OCI-M2 (cell line): ENCODE results near the gene CALHM1.
"Not testable (repeated sequence)": the region's sequence is repeated elsewhere in the genome, so short reads cannot be mapped to it uniquely, and the experiment has no call there.

Source experiments
- DNase-seq: peaks from one replicate; lab custom pipeline; 2025; ENCODE audit not compliant: unreplicated experiment; lab: John Stamatoyannopoulos, UW

Gene CALHM1

DNA sequence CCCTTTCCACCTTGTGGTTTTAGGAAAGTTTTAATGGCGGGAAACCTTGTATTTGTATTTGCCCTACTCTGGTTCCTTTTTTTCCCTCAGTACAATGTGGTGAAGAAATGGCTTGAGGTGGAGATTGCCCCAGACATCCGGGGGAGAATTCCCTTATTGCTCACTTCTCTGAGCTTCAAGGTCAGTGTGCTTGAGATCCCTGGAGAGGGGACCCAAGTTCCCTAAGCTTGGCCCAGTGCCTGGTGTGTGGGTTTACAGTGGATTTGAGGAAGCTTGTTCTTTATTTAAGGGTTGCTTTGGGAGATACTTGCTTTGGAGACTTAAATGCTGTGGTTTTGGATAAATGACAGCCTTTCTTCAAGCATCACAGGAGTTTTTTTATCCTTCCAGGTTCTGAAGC lies 24.8 kb downstream of the CALHM1 start:
- DNase-seq, result no peak

DNA sequence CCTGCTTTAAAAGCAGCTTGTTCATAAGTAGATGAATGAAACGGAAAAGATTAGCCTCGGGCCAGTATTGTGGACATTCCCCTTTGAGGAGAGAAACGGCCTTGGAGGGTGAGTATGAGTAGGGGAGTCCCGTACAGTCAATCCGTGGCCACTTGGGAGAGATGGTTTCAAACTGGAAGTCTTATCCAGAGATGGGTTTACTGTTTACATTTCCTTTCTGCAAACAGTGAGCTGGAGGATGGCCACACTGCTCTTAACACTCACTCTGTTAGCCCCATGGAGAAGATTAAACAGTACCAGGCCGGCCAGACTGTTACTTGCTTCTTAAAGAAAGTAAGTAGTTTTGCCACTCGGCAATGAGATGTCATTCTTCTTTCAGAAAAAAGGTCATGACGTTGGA lies 26.8 kb downstream of the CALHM1 start:
- DNase-seq, result no peak

DNA sequence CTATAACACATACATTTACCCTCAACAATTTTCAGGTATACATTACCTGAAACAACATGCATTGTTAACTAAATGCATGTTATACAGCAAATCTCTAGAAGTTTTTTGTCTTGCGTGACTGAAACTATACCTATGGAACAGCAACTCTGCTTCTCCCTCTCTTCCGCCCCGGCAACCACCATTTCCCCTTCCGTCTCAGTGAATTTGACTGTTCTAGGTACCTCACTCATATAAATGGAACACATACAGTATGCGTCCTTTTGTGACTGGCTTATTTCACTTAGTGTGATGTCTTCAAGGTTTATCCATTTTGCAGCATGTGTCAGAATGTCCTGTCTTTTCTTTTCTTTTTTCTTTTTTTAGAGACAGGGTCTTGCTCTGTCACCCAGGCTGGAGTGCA lies 29.1 kb downstream of the CALHM1 start:
- no peak for DNase-seq

DNA sequence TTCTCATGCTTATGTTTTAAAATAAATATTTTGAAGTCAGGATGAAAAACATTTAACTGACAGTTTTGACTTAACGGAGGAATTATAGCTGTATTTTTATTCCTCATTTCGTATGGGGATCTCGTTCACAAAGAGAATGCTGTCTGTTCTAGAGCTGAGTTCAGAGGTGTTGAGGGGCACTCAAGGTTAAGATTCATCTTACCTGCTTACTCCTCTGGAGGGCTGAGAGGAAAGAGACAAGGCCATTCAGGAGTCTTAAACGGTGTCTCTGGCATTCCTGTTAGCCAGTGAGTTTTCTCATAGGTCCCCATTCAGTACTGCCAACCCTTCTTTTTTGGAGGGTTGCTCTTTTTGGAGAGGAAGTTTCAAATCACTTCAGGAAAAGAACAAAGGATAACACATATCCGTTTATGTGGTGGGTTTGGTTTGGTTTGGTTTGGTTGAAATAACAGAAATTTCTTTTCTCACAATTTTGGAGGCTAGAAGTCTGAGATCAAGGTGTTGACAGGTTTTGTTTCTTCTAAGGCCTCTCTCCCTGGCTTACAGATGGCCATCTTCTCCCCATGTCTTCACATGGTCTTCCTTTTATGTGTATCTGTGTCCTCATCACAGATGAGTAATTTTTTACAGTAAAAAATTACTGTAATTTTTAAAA lies 29.6 kb downstream of the CALHM1 start:
- no peak for DNase-seq

DNA sequence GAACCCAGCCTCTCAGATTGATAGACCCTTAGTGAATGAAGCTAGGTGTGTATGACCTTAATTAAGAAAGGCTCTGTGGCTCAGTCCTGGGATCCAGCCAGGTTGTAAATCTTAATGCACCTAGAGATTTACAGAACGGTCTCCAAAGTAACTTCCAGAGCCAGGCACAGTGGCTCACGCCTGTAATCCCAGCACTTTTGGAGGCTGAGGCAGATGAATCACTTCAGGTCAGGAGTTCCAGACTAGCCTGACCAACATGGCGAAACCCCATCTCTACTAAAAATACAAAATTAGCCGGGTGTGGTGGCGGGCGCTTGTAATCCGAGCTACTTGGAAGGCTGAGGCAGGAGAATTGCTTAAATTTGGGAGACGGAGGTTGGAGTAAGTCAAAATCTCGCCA lies 30.8 kb downstream of the CALHM1 start:
- DNase-seq, result no peak

DNA sequence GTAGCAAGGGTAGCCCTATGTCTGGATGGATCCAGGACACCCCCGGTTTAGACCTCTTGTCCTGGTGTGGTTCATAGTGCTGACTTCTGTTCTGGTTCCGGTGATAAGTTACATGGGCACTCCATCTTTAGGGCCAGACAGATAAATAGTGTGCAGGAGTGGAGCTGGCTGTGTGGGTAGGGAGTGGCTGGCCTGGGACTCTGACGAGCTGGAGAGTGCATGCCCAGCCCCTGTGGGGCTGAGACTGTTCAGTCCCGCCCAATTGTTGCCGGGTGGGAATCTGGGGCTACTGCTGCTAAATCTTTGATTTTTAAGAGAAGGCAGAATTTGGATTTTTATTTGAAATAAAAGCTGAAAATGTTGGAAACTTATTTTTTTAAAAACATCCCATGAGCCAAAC lies 35.0 kb downstream of the CALHM1 start:
- DNase-seq, result no peak

DNA sequence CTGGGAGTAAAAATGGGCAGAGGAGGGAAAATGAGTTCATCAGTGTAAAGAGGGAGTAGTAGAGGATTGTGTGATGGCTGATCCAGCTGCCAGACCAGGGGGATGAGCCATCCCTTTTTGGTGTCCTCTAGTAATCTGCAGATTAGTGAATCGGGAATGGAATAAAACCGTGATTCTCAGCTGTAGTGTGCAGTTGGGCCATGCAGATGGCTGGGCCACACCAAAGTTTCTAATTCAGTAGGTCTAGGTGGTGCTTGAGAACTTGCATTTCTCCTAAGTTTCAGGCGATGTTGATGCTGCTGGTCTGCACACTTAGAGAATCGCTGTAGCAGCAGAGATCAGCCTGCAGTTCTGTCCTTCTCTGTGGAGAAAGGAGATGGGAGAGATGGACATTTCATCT lies 39.6 kb downstream of the CALHM1 start:
- no peak for DNase-seq

DNA sequence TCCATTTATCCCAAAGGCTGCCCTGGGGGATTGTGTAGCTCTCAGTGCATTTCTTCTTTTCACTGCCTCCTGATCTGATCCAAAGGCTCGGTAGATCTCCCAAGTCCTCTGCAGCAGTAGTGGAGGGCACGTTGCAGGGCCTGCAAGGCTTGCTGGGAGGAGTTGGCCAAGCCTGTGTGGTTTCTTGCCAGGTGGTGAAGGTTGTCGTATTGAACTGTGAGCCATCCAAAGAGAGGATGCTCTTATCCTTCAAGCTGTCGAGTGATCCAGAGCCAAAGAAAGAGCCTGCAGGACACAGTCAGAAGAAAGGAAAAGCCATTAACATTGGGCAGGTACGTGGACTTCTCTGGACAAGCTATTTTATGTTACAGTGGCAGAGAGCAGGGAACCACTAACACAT lies 41.1 kb downstream of the CALHM1 start:
- no peak for DNase-seq

DNA sequence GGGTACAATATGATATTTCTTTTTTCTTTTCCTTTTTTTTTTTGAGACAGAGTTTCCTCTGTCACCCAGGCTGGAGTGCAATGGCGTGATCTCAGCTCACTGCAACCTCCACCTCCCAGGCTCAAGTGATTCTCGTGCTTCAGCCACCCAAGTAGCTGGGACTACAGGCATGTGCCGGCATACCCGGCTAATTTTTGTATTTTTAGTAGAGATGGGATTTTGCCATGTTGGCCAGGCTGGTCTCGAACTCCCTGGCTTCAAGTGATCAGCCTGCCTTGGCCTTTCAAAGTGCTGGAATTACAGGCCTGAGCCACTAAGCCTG lies 41.6 kb downstream of the CALHM1 start:
- DNase-seq, result not testable (repeated sequence)

DNA sequence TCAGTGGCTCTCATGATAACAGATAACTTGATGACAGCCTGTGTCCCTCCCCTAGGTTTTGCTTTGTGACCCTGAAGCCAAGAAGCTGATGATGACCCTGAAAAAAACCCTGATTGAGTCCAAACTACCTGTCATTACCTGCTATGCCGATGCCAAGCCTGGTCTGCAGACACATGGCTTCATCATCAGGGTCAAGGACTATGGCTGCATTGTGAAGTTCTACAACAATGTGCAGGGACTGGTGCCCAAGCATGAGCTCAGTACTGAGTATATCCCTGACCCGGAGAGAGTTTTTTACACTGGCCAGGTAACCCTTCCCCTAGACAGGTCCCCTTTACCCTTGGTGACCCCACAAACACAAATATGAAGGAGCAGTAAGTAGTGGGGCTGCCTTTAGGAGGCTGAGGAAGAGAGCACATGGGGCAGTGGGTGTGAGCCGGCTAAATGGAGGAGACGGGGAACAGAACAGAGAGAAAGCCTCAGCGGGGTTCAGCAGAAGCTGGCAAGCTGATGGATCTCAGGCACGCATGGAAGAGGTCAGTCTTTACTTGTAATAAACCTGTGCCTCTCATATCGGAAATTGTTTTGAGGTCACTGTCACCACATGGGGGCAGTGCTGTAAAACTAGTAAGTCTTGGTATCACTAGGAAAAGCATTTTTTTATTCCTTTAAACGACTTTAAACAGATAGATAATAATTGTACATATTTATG lies 42.1 kb downstream of the CALHM1 start:
- no peak for DNase-seq

DNA sequence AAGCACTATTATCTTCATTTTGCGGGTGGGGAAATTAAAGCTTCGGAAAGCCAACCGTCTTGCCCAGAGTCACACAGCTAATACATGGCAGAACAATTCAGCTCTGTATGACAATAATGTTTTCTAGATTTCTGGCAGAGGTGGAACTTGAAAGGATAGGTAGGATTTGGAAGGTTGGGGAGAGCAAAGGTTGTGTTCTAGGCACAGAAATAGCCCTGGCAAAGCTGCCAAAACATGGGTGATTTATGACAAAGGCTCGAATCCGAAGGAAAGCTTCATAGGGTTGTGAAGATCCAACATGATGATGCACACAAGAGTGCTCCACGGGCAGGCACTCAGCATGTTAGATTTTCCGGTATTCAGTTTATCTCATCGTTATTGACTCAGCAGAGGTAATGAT lies 43.1 kb downstream of the CALHM1 start:
- DNase-seq, result no peak

DNA sequence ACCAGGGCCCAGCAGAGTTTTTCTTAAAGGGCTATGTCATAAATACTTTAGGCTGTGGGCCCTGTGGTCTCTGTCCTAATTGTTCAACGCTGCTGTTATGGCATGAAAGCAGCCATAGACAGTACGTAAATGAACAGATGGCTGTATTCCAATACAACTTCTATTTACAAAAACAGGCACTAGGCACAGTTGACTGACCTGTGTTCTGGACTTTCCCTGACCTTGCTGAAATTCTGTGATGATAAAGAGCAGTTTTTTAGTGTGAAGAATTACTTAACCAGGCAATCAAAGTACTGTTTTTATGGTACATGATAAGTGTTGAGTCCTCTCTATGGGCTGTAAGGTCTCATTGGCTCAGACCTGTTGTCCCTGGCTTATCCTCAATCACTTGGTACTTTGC lies 45.1 kb downstream of the CALHM1 start:
- DNase-seq, result no peak
